Lower leg skin (tissue), 3 donors: ENCODE measurements around the gene METTL25B.

Experiments
- POLR2A ChIP-seq, 2 donors: fragments of 450-650 bp; IDR thresholded peaks; one replicate each; pipeline ENCODE4 v1.6.1; 2016 to 2017; ENCODE audit warnings: antibody characterized with exemption in 2 of 2, mild to moderate bottlenecking in 1 of 2, moderate library complexity in 1 of 2
- TF ChIP-seq, protein P1 (sequence below), 3 donors: fragments of 450-650 bp; IDR thresholded peaks; one replicate each; pipeline ENCODE4 v1.5.1; 2016; ENCODE audit warnings: antibody characterized with exemption in 3 of 3, mild to moderate bottlenecking in 3 of 3, moderate library complexity in 2 of 3

DNA sequence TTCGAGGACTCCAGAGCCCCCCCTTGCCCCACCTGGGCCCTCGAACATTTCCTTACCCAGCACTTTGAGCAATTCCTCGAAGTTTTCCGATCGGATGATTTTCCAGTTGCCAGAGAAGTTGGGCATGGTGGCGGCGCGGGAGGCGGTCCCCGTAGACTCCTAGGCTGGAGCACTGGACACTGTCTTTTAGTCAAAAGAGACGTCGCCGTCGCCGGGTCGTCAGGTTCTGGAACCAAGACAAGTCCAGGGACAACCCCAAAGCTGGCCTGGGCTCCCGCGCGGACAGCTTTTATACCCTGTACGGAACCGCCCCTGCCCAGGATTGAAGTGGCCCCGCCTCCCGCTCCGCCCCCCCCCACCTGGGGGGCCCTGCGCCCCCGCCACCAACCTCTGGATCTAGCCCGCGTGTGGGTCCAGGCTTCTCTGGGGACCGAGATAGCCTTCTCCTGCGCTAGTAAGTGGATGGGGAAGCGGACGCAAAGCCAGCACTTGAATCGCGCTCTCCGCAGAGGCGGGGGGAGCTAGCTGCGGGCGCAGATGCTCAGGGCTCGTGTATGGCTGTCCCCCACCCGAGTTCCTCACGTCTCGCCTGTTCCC, 22.9 kb upstream of the METTL25B start, which contains the start of gene CRABP2:
- TF ChIP-seq, protein P1, sequence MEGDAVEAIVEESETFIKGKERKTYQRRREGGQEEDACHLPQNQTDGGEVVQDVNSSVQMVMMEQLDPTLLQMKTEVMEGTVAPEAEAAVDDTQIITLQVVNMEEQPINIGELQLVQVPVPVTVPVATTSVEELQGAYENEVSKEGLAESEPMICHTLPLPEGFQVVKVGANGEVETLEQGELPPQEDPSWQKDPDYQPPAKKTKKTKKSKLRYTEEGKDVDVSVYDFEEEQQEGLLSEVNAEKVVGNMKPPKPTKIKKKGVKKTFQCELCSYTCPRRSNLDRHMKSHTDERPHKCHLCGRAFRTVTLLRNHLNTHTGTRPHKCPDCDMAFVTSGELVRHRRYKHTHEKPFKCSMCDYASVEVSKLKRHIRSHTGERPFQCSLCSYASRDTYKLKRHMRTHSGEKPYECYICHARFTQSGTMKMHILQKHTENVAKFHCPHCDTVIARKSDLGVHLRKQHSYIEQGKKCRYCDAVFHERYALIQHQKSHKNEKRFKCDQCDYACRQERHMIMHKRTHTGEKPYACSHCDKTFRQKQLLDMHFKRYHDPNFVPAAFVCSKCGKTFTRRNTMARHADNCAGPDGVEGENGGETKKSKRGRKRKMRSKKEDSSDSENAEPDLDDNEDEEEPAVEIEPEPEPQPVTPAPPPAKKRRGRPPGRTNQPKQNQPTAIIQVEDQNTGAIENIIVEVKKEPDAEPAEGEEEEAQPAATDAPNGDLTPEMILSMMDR (IDR thresholded peaks at IDR 0.05): no peak
- TF ChIP-seq POLR2A (IDR thresholded peaks at IDR 0.05): no peak
